ENCODE measurements around the gene MTARC1.

- TF ChIP-seq CTCF (IDR thresholded peaks at IDR 0.05) (no peak), POLR2A (IDR thresholded peaks at IDR 0.05) (no peak)
Observed at GRCh38 chr1:220761688-220762427, 24.9 kb upstream of the MTARC1 start.

Measured in heart left ventricle (tissue), 13 donors.